Heart left ventricle (tissue), 16 donors: ENCODE data around the gene PDE6C. TPM values are rescaled to one million over a fixed set of nuclear protein-coding genes. Genes with fewer than 3 reads are reported as not detected.
A peak's percentile ranks its signal among the peaks of the same experiment; 100 is the strongest.

ENCODE experiments used
- ATAC-seq, 4 donors: fragments of 200-7000 bp; cut with Tn5 transposase; one replicate each; pipeline ENCODE4 v1.9.1; 2020 to 2022; ENCODE audit warnings: moderate library complexity in 4 of 4, mild to moderate bottlenecking in 3 of 4, moderate number of reproducible peaks in 1 of 4
- DNase-seq, 5 donors: peaks; one replicate each; pipeline ENCODE4 v3.0.0-alpha.2; 2020
- H3K27ac ChIP-seq, 12 donors: fragments of 200-600 bp; sonication (generic) in 4 of 12; one replicate each; pipeline versions ENCODE4 v1.5.0 to v1.8.0; 2016 to 2022; ENCODE audit warnings: mild to moderate bottlenecking in 2 of 12
- H3K27me3 ChIP-seq, 9 donors: fragments of 200-600 bp; sonication (generic) in 2 of 9; one replicate each; pipeline versions ENCODE4 v1.5.1 to v1.8.0; 2016 to 2022; ENCODE audit warnings: mild to moderate bottlenecking in 3 of 9
- H3K36me3 ChIP-seq, 9 donors: fragments of 200-600 bp; sonication (generic) in 2 of 9; one replicate each; pipeline versions ENCODE4 v1.5.0 to v1.8.0; 2018 to 2022; ENCODE audit warnings: mild to moderate bottlenecking in 2 of 9
- H3K4me1 ChIP-seq, 12 donors: fragments of 200-600 bp; sonication (generic) in 4 of 12; one replicate each; pipeline versions ENCODE4 v1.5.0 to v1.8.0; 2016 to 2022; ENCODE audit warnings: mild to moderate bottlenecking in 3 of 12
- H3K4me3 ChIP-seq, 12 donors: fragments of 200-600 bp; sonication (generic) in 4 of 12; one replicate each; pipeline versions ENCODE4 v1.5.0 to v1.8.0; 2017 to 2022; ENCODE audit warnings: mild to moderate bottlenecking in 9 of 12, moderate library complexity in 4 of 12
- H3K9me3 ChIP-seq, 12 donors: fragments of 200-600 bp; sonication (generic) in 4 of 12; one replicate each; pipeline versions ENCODE4 v1.5.0 to v1.8.0; 2016 to 2022; ENCODE audit warnings: mild to moderate bottlenecking in 1 of 12
- CTCF ChIP-seq, 12 donors: fragments of 200-600 bp; sonication (generic) in 4 of 12; IDR thresholded peaks; one replicate each; pipeline versions ENCODE4 v1.5.0 to v1.8.0; 2018 to 2022; ENCODE audit warnings: antibody characterized with exemption in 12 of 12, mild to moderate bottlenecking in 5 of 12
- POLR2A ChIP-seq, 2 donors: fragments of 450-650 bp; IDR thresholded peaks; one replicate each; pipeline ENCODE4 v1.6.1; 2017; ENCODE audit warnings: antibody characterized with exemption in 2 of 2, mild to moderate bottlenecking in 2 of 2, moderate library complexity in 2 of 2
- WGBS, 4 donors: extraction: QIAGEN DNeasy Blood & Tissue Kit in 2 of 4; methylation state at CpG; one replicate each; pipeline versions ENCODE4 v1.1.5 to v1.1.7; 2013 to 2018; 5-methylcytosine and 5-hydroxymethylcytosine counted together
- intact Hi-C, 10 donors: fragments of 100-400 bp; cut with DNase I; formaldehyde crosslinking; loops; one replicate each; pipeline versions ENCODE4 v1.11.1 to v1.14.2; 2022
- long read RNA-seq, 3 donors: library from polyadenylated mRNA; unstranded; transcript quantifications; one replicate each; pipeline ENCODE4 v2.0.0, GENCODE V29; 2020 to 2021
- polyA plus RNA-seq, 2 donors: library from polyadenylated mRNA; stranded (reverse); fragments of 200-250 nt; gene quantifications; one replicate each; pipeline ENCODE4 v1.2.3, GENCODE V29; 2013
- total RNA-seq, 9 donors: library from RNA; depleted of rRNA in 2 of 9; stranded (reverse); fragments of >200 nt in 2 of 9; fragmentation: NEBNext Ultra II Directional in 3 of 9; extraction: Animal tissue kit (Norgen Biotek cat#: 25700) in 3 of 9; gene quantifications; one replicate each; pipeline versions ENCODE4 v1.1.0 to v1.2.4, GENCODE V29; 2016 to 2023
- donor health status: ischemic (EF 13 %, LVEDD 7.1; RV severe dilation, severe dysfunction).
- donor health status: healthy with polysubstance abuse.
- donor health status: DM: no; HTN: yes; CAD: no.
- donor health status: DM: no; HTN: no; CAD: no.
- donor health status: ischemic (EF 25% LVEDD 6.9; RV normal size, moderate dysfunction).
- donor health status: ischemic (EF 25% LVEDD 5.7; RV mildly dilated, moderate dysfunction).
- donor health status: healthy.
- donor health status: DM: yes; HTN: yes; CAD: no.
- donor health status: ischemic (EF 35%, LVEDD 5.7; RV mildly dilated, moderate dysfunction).
- donor health status: nonischemic (EF 11% LVEDD 7.7; RV severe dilation, severe dysfunction).
- donor health status: DM: yes; HTN: yes; CAD: no.
- donor health status: PGD.
- donor health status: ischemic (EF 29% LVEDD 5.4; RV normal size, mild dysfunction).
- donor health status: nonischemic (EF 23%, LVEDD 6.1; RV moderate dilation, normal function).

PDE6C gene
- not detected for total RNA-seq
- not detected for polyA plus RNA-seq
- long read RNA-seq, donor 1 = 0 reads
- long read RNA-seq, donor 2 = 0 reads
- long read RNA-seq, donor 3 = 0 reads

GRCh38 chr10:93612311-93612710 lies at the start of gene PDE6C:
Gene PDE6C (plus strand): TSS chr10:93612537. CDS start chr10:93612726, 189 bp downstream.
- WGBS, 4 donors = 80 to 85% (median 83%) methylated on average over 6 of the region's 6 CpGs
- TF ChIP-seq CTCF (IDR thresholded peaks at IDR 0.05) (no peak), POLR2A (IDR thresholded peaks at IDR 0.05) (no peak)

GRCh38 chr10:93565446-93565845 lies 46.9 kb upstream of the PDE6C start:
- TF ChIP-seq CTCF (IDR thresholded peaks at IDR 0.05) = no peak
- TF ChIP-seq POLR2A (IDR thresholded peaks at IDR 0.05) = no peak
- Histone ChIP-seq H3K36me3 (no peaks in the 10 kb centered on the region), H3K27ac (no peak overlapping the region), H3K27me3 (peaks cover 23 to 57% (median 39%) of the 10 kb centered on the region in 9 donors), H3K9me3 (no peaks in the 10 kb centered on the region), H3K4me1 (peaks cover 0 to 22% (median 0%) of the 10 kb centered on the region in 12 donors), H3K4me3 (no peak overlapping the region)
- intact Hi-C loops = no loop called here
- ATAC-seq (no peak), DNase-seq (no peak)
- WGBS, 4 donors = 52 to 68% (median 56%) methylated on average over 3 of the region's 3 CpGs

More at GRCh38 chr10:93612311-93612710, at the start of gene PDE6C:
- H3K4me3 ChIP-seq = no peak within 1 kb of the TSS
- no peaks in the 10 kb centered on the region for H3K27me3 ChIP-seq
- intact Hi-C loops = no loop called here
- H3K4me1 ChIP-seq = peaks cover 0 to 5% (median 0%) of the 10 kb centered on the region in 12 donors
- H3K36me3 ChIP-seq = no peaks in the 10 kb centered on the region
- ATAC-seq (no peak), DNase-seq (no peak)
- peaks cover 0 to 5% (median 0%) of the 10 kb centered on the region in 12 donors for H3K9me3 ChIP-seq
- H3K27ac ChIP-seq = no peak within 1 kb of the TSS

DNA sequence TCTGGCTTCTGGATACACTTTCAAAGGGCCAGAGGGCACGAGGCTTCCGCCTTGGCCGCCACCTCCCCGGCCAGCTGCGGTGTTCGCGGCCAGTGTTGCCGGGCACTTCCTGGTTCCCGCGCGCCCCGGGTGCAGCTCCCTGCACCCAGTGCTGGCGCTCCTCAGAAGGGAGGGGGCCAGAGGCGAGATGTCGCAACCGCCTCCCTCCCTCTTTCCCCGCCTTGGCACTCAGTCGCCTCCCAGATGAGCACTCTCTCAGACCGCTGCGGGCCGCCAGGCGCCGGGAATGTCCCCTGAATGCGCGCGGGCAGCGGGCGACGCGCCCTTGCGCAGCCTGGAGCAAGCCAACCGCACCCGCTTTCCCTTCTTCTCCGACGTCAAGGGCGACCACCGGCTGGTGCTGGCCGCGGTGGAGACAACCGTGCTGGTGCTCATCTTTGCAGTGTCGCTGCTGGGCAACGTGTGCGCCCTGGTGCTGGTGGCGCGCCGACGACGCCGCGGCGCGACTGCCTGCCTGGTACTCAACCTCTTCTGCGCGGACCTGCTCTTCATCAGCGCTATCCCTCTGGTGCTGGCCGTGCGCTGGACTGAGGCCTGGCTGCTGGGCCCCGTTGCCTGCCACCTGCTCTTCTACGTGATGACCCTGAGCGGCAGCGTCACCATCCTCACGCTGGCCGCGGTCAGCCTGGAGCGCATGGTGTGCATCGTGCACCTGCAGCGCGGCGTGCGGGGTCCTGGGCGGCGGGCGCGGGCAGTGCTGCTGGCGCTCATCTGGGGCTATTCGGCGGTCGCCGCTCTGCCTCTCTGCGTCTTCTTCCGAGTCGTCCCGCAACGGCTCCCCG lies 45.7 kb upstream of the PDE6C start, which contains the start of gene FFAR4:
FFAR4 (plus strand) TSS at position 231 of the 842 bp plus-strand sequence; CDS start at position 287, 56 bp downstream.
- peaks cover 23 to 64% (median 39%) of the 10 kb centered on the region in 9 donors for H3K27me3 ChIP-seq
- H3K36me3 ChIP-seq = no peaks in the 10 kb centered on the region
- DNase-seq = peak; percentile 23 to 77 (median 35)
- intact Hi-C loops = no loop called here
- H3K27ac ChIP-seq = no peak within 1 kb of the TSS
- 1% methylated on average over 32 to 85 of the region's 85 CpGs for WGBS, 4 donors
- TF ChIP-seq POLR2A (IDR thresholded peaks at IDR 0.05) (no peak), CTCF (IDR thresholded peaks at IDR 0.05) (no peak)
- H3K9me3 ChIP-seq = no peaks in the 10 kb centered on the region
- H3K4me3 ChIP-seq = peak within 1 kb of the TSS in 11 of 12 donors; percentile 5 to 51 (median 33)
- ATAC-seq = peak in 3 of 4 donors; percentile 66 to 76 (median 72)
- H3K4me1 ChIP-seq = peaks cover 0 to 25% (median 0%) of the 10 kb centered on the region in 12 donors
